NCI-H774 (cell line): Measurements from ENCODE around the gene METTL24.
"Not testable (repeated sequence)": the region's sequence is repeated elsewhere in the genome, so short reads cannot be mapped to it uniquely, and the experiment has no call there.

Experiments used
- DNase-seq: peaks from one replicate; lab custom pipeline; 2025; lab: John Stamatoyannopoulos, UW

The METTL24 gene

GRCh38 chr6:110360676-110361075 is 2.5 kb upstream of the METTL24 start:
- DNase-seq = no peak

- DNase-seq = no peak
These were observed 1.4 kb upstream of the METTL24 start for GRCh38 chr6:110359556-110359955.

- DNase-seq = no peak
These were observed 508 bp upstream of the METTL24 start for GRCh38 chr6:110358553-110359160.

GRCh38 chr6:110357298-110357663 is 868 bp downstream of the METTL24 start:
- DNase-seq = no peak

- DNase-seq = no peak
These were observed 1.4 kb downstream of the METTL24 start for GRCh38 chr6:110356778-110357177.

GRCh38 chr6:110355727-110356126 is 2.4 kb downstream of the METTL24 start:
- no peak for DNase-seq

GRCh38 chr6:110355022-110355421 is 3.1 kb downstream of the METTL24 start:
- no peak for DNase-seq

- DNase-seq = no peak
These were observed 4.0 kb downstream of the METTL24 start for GRCh38 chr6:110354153-110354552.

- DNase-seq = no peak
These were observed 4.6 kb downstream of the METTL24 start for GRCh38 chr6:110353457-110354001.

- no peak for DNase-seq
These were observed 5.4 kb downstream of the METTL24 start for GRCh38 chr6:110352563-110353262.

- DNase-seq = no peak
These were observed 6.2 kb downstream of the METTL24 start for GRCh38 chr6:110351986-110352385.

- DNase-seq = no peak
These were observed 6.6 kb downstream of the METTL24 start for GRCh38 chr6:110351546-110351945.

GRCh38 chr6:110350593-110350992 is 7.6 kb downstream of the METTL24 start:
- DNase-seq = not testable (repeated sequence)

GRCh38 chr6:110348961-110349690 is 9.0 kb downstream of the METTL24 start:
- DNase-seq = no peak

- no peak for DNase-seq
These were observed 13.1 kb downstream of the METTL24 start for GRCh38 chr6:110345025-110345424.

GRCh38 chr6:110342759-110343158 is 15.4 kb downstream of the METTL24 start:
- DNase-seq = no peak

- DNase-seq = no peak
These were observed 16.2 kb downstream of the METTL24 start for GRCh38 chr6:110341663-110342596.

GRCh38 chr6:110341067-110341466 is 17.1 kb downstream of the METTL24 start:
- DNase-seq = no peak

GRCh38 chr6:110340392-110340965 is 17.7 kb downstream of the METTL24 start:
- no peak for DNase-seq

GRCh38 chr6:110338820-110339470 is 19.2 kb downstream of the METTL24 start:
- DNase-seq = no peak

- DNase-seq = no peak
These were observed 20.7 kb downstream of the METTL24 start for GRCh38 chr6:110337486-110337885.
